ENCODE data around the gene PHF21B. TPM values are rescaled to one million over a fixed set of nuclear protein-coding genes. Genes with fewer than 3 reads are reported as not detected.

PHF21B gene
- total RNA-seq, 1 donor from 2014 or later: 6.7 TPM

DNA sequence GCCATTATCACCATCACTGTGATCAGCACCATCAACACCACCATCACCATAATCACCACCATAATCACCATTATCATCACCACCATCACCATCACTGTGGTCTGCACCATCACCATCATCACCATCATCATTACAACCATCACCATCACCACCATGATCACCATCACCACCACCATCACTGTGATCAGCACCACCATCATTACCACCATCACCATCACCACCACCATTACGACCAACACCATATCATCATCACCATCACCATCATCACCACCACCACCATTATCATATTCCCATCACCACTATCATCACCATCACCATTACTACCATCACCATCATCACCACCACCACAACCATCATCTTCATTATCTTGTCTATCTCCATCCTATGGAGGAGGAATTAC, 125.2 kb downstream of the PHF21B start:
- Mint-ChIP-seq H3K9me3 (no peaks in the 10 kb centered on the region), H3K4me1 (no peaks in the 10 kb centered on the region), H3K27ac (no peak overlapping the region), H3K27me3 (ENCODE audit: insufficient read depth, low read depth) (peaks cover 8% of the 10 kb centered on the region), H3K4me3 (no peak overlapping the region), H3K36me3 (peaks cover 23% of the 10 kb centered on the region)
- Histone ChIP-seq H3K27ac (no peak overlapping the region), H3K27me3 (no peaks in the 10 kb centered on the region), H3F3A (ENCODE audit: low read depth) (no peaks in the 10 kb centered on the region), H3K4me3 (no peak overlapping the region), H2AFZ (replicated peaks) (no peak overlapping the region), H3K4me1 (no peaks in the 10 kb centered on the region), H3K9me3 (ENCODE audit: low read depth) (no peaks in the 10 kb centered on the region), H3K9ac (no peak overlapping the region), H3K36me3 (no peaks in the 10 kb centered on the region), H3K79me2 (ENCODE audit: low read depth) (no peaks in the 10 kb centered on the region), H3K4me2 (no peak overlapping the region), H4K20me1 (ENCODE audit: low read depth) (peaks cover 3% of the 10 kb centered on the region)
- DNase-seq (ENCODE audit: low spot score): no peak
- TF ChIP-seq EZH2 (IDR thresholded peaks at IDR 0.05) (no peak), CTCF (IDR thresholded peaks at IDR 0.05) (no peak), EZH2phosphoT487 (IDR thresholded peaks at IDR 0.05) (no peak)

DNA sequence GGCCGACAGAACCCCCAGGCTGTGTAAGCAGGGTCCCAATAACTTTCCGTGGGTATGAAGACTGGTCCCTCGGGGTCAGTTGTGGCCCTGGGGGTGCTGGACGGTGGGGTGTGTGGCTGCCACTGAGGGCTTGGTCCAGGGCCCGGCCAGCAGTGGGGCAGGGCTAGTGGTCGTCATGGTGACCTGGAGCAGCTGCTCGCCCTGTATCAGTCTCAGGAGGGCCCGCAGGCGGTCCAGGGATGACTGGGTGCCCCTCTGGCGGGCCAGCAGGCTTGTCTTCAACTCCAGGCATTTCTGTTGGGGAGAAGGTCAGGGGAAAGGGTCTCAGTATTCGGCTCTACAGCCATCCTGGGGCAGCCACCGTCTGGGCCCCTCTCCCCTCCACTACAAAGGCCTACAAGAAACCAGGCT, 126.8 kb downstream of the PHF21B start:
- no peak overlapping the region for H3K27ac ChIP-seq
- DNase-seq (ENCODE audit: low spot score): no peak
- Mint-ChIP-seq H3K27me3 (ENCODE audit: insufficient read depth, low read depth) (peaks cover 8% of the 10 kb centered on the region), H3K4me3 (no peak overlapping the region), H3K36me3 (peaks cover 31% of the 10 kb centered on the region), H3K27ac (no peak overlapping the region), H3K9me3 (peaks cover 2% of the 10 kb centered on the region), H3K4me1 (no peaks in the 10 kb centered on the region)
- no peaks in the 10 kb centered on the region for H3K27me3 ChIP-seq
- H3K36me3 ChIP-seq: no peaks in the 10 kb centered on the region
- H4K20me1 ChIP-seq (ENCODE audit: low read depth): no peaks in the 10 kb centered on the region
- H2AFZ ChIP-seq (replicated peaks): no peak overlapping the region
- no peak overlapping the region for H3K9ac ChIP-seq
- no peaks in the 10 kb centered on the region for H3K79me2 ChIP-seq (ENCODE audit: low read depth)
- no peak overlapping the region for H3K4me2 ChIP-seq
- no peaks in the 10 kb centered on the region for H3F3A ChIP-seq (ENCODE audit: low read depth)
- no peaks in the 10 kb centered on the region for H3K9me3 ChIP-seq (ENCODE audit: low read depth)
- H3K4me1 ChIP-seq: no peaks in the 10 kb centered on the region
- no peak overlapping the region for H3K4me3 ChIP-seq
- TF ChIP-seq CTCF (IDR thresholded peaks at IDR 0.05): no peak
- TF ChIP-seq EZH2phosphoT487 (IDR thresholded peaks at IDR 0.05): no peak
- no peak for TF ChIP-seq EZH2 (IDR thresholded peaks at IDR 0.05)

- no peak overlapping the region for H3K4me2 ChIP-seq
- TF ChIP-seq EZH2 (IDR thresholded peaks at IDR 0.05): no peak
- TF ChIP-seq EZH2phosphoT487 (IDR thresholded peaks at IDR 0.05): no peak
- TF ChIP-seq CTCF (IDR thresholded peaks at IDR 0.05): no peak
- no peak overlapping the region for H3K9ac ChIP-seq
- H3K27ac Mint-ChIP-seq: no peak overlapping the region
- no peaks in the 10 kb centered on the region for H3F3A ChIP-seq (ENCODE audit: low read depth)
- no peak for DNase-seq (ENCODE audit: low spot score)
- peaks cover 7% of the 10 kb centered on the region for H3K9me3 Mint-ChIP-seq
- peaks cover 11% of the 10 kb centered on the region for H3K27me3 Mint-ChIP-seq (ENCODE audit: insufficient read depth, low read depth)
- no peak overlapping the region for H3K4me3 Mint-ChIP-seq
- no peaks in the 10 kb centered on the region for H3K4me1 Mint-ChIP-seq
- no peaks in the 10 kb centered on the region for H3K79me2 ChIP-seq (ENCODE audit: low read depth)
- H3K27me3 ChIP-seq: no peaks in the 10 kb centered on the region
- no peaks in the 10 kb centered on the region for H3K4me1 ChIP-seq
- no peak overlapping the region for H3K4me3 ChIP-seq
- H4K20me1 ChIP-seq (ENCODE audit: low read depth): no peaks in the 10 kb centered on the region
- no peaks in the 10 kb centered on the region for H3K36me3 ChIP-seq
- no peak overlapping the region for H2AFZ ChIP-seq (replicated peaks)
- peaks cover 35% of the 10 kb centered on the region for H3K36me3 Mint-ChIP-seq
- no peak overlapping the region for H3K27ac ChIP-seq
- no peaks in the 10 kb centered on the region for H3K9me3 ChIP-seq (ENCODE audit: low read depth)
Observed at GRCh38 chr22:44882226-44882905, 127.4 kb downstream of the PHF21B start.

Data from neural progenitor cell (in vitro differentiated cells).